RWPE2 (cell line): ENCODE data around the gene SLC47A2.
A peak's percentile ranks its signal among the peaks of the same experiment; 100 is the strongest.

Source experiments
- ATAC-seq: fragments of 200-7000 bp; cut with Tn5 transposase; 3 replicates; pipeline ENCODE4 v1.9.1; 2021; ENCODE audit warnings: low read depth
- DNase-seq: peaks from one replicate; pipeline ENCODE4 v3.0.0-alpha.2; 2020; ENCODE audit warnings: low spot score
- H3K27ac ChIP-seq: fragments of 450-650 bp; 2 replicates; pipeline ENCODE4 v1.5.1; 2017; ENCODE audit warnings: mild to moderate bottlenecking; ENCODE audit not compliant: poor library complexity, severe bottlenecking
- H3K27me3 ChIP-seq: fragments of 250-450 bp; sonication (Bioruptor Pico); 2 replicates; pipeline ENCODE4 v1.5.1; 2021; ENCODE audit warnings: mild to moderate bottlenecking, moderate library complexity; ENCODE audit not compliant: insufficient read depth, poor library complexity, severe bottlenecking
- H3K36me3 ChIP-seq: fragments of 250-450 bp; sonication (Bioruptor Pico); 2 replicates; pipeline ENCODE4 v1.5.1; 2020; ENCODE audit warnings: low read depth, mild to moderate bottlenecking, moderate library complexity
- H3K4me1 ChIP-seq: fragments of 250-450 bp; sonication (Bioruptor Pico); 2 replicates; pipeline ENCODE4 v1.5.1; 2021; ENCODE audit warnings: mild to moderate bottlenecking, moderate library complexity; ENCODE audit not compliant: insufficient read depth, poor library complexity, severe bottlenecking
- H3K4me3 ChIP-seq: fragments of 250-450 bp; sonication (Bioruptor Pico); 2 replicates; pipeline ENCODE4 v1.5.1; 2021; ENCODE audit warnings: mild to moderate bottlenecking, moderate library complexity; ENCODE audit not compliant: severe bottlenecking
- H3K9me3 ChIP-seq: fragments of 250-450 bp; sonication (Bioruptor Pico); 2 replicates; pipeline ENCODE4 v1.5.1; 2021; ENCODE audit warnings: mild to moderate bottlenecking, moderate library complexity; ENCODE audit not compliant: severe bottlenecking
- CTCF ChIP-seq: fragments of 450-650 bp; IDR thresholded peaks from one replicate; pipeline ENCODE4 v1.5.1; 2017; ENCODE audit warnings: mild to moderate bottlenecking, moderate library complexity; ENCODE audit not compliant: poor library complexity, severe bottlenecking

The SLC47A2 gene

GRCh38 chr17:19737305-19738072, 21.1 kb upstream of the SLC47A2 start:
- DNase-seq (peak; percentile 36), ATAC-seq (no peak)
- Histone ChIP-seq H3K4me1 (no peaks in the 10 kb centered on the region), H3K4me3 (no peak overlapping the region), H3K36me3 (no peaks in the 10 kb centered on the region), H3K9me3 (no peaks in the 10 kb centered on the region), H3K27me3 (no peaks in the 10 kb centered on the region), H3K27ac (no peak overlapping the region)
- TF ChIP-seq CTCF = no peak

GRCh38 chr17:19736071-19736470, 19.7 kb upstream of the SLC47A2 start:
- DNase-seq = no peak
- Histone ChIP-seq H3K4me1 (no peaks in the 10 kb centered on the region), H3K4me3 (no peak overlapping the region), H3K36me3 (no peaks in the 10 kb centered on the region), H3K9me3 (no peaks in the 10 kb centered on the region), H3K27me3 (no peaks in the 10 kb centered on the region), H3K27ac (no peak overlapping the region)
- TF ChIP-seq CTCF = no peak
- ATAC-seq = no peak

- no peak overlapping the region for H3K27ac ChIP-seq
- DNase-seq (no peak), ATAC-seq (no peak)
- no peak overlapping the region for H3K4me3 ChIP-seq
- no peaks in the 10 kb centered on the region for H3K27me3 ChIP-seq
- no peaks in the 10 kb centered on the region for H3K9me3 ChIP-seq
- H3K4me1 ChIP-seq = no peaks in the 10 kb centered on the region
- no peaks in the 10 kb centered on the region for H3K36me3 ChIP-seq
- no peak for TF ChIP-seq CTCF
Measured at GRCh38 chr17:19733953-19734526, 17.7 kb upstream of the SLC47A2 start.

GRCh38 chr17:19731626-19732025, 15.2 kb upstream of the SLC47A2 start:
- Histone ChIP-seq H3K4me1 (peaks cover 19% of the 10 kb centered on the region), H3K27me3 (no peaks in the 10 kb centered on the region), H3K9me3 (no peaks in the 10 kb centered on the region), H3K27ac (no peak overlapping the region), H3K36me3 (no peaks in the 10 kb centered on the region), H3K4me3 (no peak overlapping the region)
- TF ChIP-seq CTCF = no peak
- DNase-seq (no peak), ATAC-seq (no peak)

- Histone ChIP-seq H3K4me3 (no peak overlapping the region), H3K4me1 (peaks cover 19% of the 10 kb centered on the region), H3K27ac (no peak overlapping the region), H3K9me3 (no peaks in the 10 kb centered on the region), H3K27me3 (no peaks in the 10 kb centered on the region), H3K36me3 (no peaks in the 10 kb centered on the region)
- ATAC-seq = no peak
- DNase-seq = no peak
- TF ChIP-seq CTCF = no peak
Measured at GRCh38 chr17:19730843-19731242, 14.5 kb upstream of the SLC47A2 start.
